Adrenal gland (tissue), 12 donors: ENCODE measurements around the gene CELSR2. TPM values are rescaled to one million over a fixed set of nuclear protein-coding genes. Genes with fewer than 3 reads are reported as not detected.
A peak's percentile ranks its signal among the peaks of the same experiment; 100 is the strongest.

Experiments
- DNase-seq, 7 donors: peaks; one replicate each; pipeline ENCODE4 v3.0.0-alpha.2; 2019 to 2020
- H3K27ac ChIP-seq, 5 donors: fragments of 200-600 bp; sonication (generic) in 4 of 5; 1 replicate in 3 of 5; 2 replicates in 2 of 5; pipeline versions ENCODE4 v1.5.1 to v1.8.0; 2016 to 2020; ENCODE audit warnings: mild to moderate bottlenecking in 1 of 5
- H3K27me3 ChIP-seq: fragments of 200-600 bp; 2 replicates; pipeline ENCODE4 v1.8.0; 2021
- H3K36me3 ChIP-seq, 2 donors: fragments of 200-600 bp; replicated peaks in 1 of 2; 1 replicate in 1 of 2; 2 replicates in 1 of 2; pipeline versions ENCODE4 v1.5.1 to v1.8.0; 2018 to 2022
- H3K4me1 ChIP-seq, 2 donors: fragments of 200-600 bp; replicated peaks in 1 of 2; 1 replicate in 1 of 2; 2 replicates in 1 of 2; pipeline versions ENCODE4 v1.5.1 to v1.8.0; 2018 to 2021
- H3K4me3 ChIP-seq, 4 donors: fragments of 200-600 bp; sonication (generic) in 3 of 4; one replicate each; pipeline ENCODE4 v1.5.1; 2016 to 2018
- H3K9me3 ChIP-seq, 3 donors: fragments of 200-600 bp; sonication (generic) in 1 of 3; replicated peaks in 1 of 3; 1 replicate in 2 of 3; 2 replicates in 1 of 3; pipeline versions ENCODE4 v1.5.1 to v1.8.0; 2016 to 2021
- POLR2A ChIP-seq, 2 donors: fragments of 450-650 bp; IDR thresholded peaks; one replicate each; pipeline ENCODE4 v1.6.1; 2017; ENCODE audit warnings: antibody characterized with exemption in 2 of 2, mild to moderate bottlenecking in 2 of 2, moderate library complexity in 1 of 2
- WGBS, 4 donors: extraction: QIAGEN DNeasy Blood & Tissue Kit in 2 of 4; methylation state at CpG; one replicate each; pipeline versions ENCODE4 v1.1.5 to v1.1.7; 2013 to 2017; 5-methylcytosine and 5-hydroxymethylcytosine counted together
- intact Hi-C, 2 donors: fragments of 100-400 bp; cut with DNase I; formaldehyde crosslinking; loops; one replicate each; pipeline versions ENCODE4 v1.14.1 to v1.15.0; 2022 to 2023
- polyA plus RNA-seq, 3 donors: library from polyadenylated mRNA; stranded (reverse); fragments of 200-250 nt in 2 of 3; fragments of 350-450 nt in 1 of 3; fragmentation: Illumina TruSeq in 1 of 3; extraction: RNeasy Lipid Tissue Mini Kit (QIAGEN cat#74804) in 1 of 3; gene quantifications; one replicate each; pipeline ENCODE4 v1.2.3, GENCODE V29; 2013 to 2014
- total RNA-seq, 9 donors: library from RNA; depleted of rRNA in 4 of 9; stranded (reverse); fragments of >200 nt in 4 of 9; fragments of 120-200 nt in 1 of 9; fragmentation: NEBNext Ultra II Directional in 1 of 9; extraction: Animal tissue kit (Norgen Biotek cat#: 25700) in 1 of 9; gene quantifications; one replicate each; pipeline versions ENCODE4 v1.1.0 to v1.2.4, GENCODE V29; 2013 to 2023
- TF ChIP-seq, protein P1 (sequence below), 6 experiments: fragments of 450-650 bp in 4 of 6; fragments of 200-600 bp in 2 of 6; sonication (generic) in 1 of 6; IDR thresholded peaks; 1 replicate in 5 of 6; 2 replicates in 1 of 6; pipeline versions ENCODE4 v1.5.1 to v1.8.0; 2016 to 2021; ENCODE audit warnings: antibody characterized with exemption in 6 of 6, mild to moderate bottlenecking in 2 of 6, moderate library complexity in 1 of 6
- donor health status: healthy with polysubstance abuse.
- donor health status: Bipolar disorder and iron deficiency.
- donor health status: DM: yes; HTN: yes; CAD: no.
- donor health status: DM: no; HTN: no; CAD: no.
- donor health status: DM: no; HTN: no; CAD: no.
- donor health status: DM: yes; HTN: yes; CAD: no.

CELSR2 gene
- total and polyA plus RNA-seq, 12 donors, result 0.89 to 9.1 (median 5.1) TPM

DNA sequence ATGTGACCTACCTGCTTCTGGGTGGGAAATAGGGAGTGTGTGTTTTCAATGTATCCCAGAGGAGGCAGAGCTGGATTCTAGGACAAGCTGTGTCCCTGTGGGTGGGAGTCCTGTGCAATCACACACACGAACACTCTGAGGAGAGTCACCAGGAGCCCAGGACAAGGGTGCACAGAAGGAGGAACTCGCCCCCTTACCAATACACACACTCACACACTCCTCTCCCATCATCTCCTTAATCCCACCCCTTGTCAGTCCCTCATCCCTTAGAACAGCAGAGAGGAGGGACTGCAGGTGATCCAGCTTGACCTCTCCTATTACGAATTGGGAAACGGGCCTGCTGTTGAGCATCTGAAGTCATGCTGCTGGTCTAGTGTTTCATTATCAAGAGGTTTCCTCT lies 65.9 kb downstream of the CELSR2 start:
- Histone ChIP-seq H3K9me3 (no peaks in the 10 kb centered on the region), H3K27me3 (no peaks in the 10 kb centered on the region), H3K4me1 (no peaks in the 10 kb centered on the region), H3K27ac (no peak overlapping the region), H3K36me3 (peaks cover 0 to 7% of the 10 kb centered on the region in 2 donors), H3K4me3 (no peak overlapping the region)
- TF ChIP-seq POLR2A (IDR thresholded peaks at IDR 0.05), result no peak
- TF ChIP-seq, protein P1, sequence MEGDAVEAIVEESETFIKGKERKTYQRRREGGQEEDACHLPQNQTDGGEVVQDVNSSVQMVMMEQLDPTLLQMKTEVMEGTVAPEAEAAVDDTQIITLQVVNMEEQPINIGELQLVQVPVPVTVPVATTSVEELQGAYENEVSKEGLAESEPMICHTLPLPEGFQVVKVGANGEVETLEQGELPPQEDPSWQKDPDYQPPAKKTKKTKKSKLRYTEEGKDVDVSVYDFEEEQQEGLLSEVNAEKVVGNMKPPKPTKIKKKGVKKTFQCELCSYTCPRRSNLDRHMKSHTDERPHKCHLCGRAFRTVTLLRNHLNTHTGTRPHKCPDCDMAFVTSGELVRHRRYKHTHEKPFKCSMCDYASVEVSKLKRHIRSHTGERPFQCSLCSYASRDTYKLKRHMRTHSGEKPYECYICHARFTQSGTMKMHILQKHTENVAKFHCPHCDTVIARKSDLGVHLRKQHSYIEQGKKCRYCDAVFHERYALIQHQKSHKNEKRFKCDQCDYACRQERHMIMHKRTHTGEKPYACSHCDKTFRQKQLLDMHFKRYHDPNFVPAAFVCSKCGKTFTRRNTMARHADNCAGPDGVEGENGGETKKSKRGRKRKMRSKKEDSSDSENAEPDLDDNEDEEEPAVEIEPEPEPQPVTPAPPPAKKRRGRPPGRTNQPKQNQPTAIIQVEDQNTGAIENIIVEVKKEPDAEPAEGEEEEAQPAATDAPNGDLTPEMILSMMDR (IDR thresholded peaks at IDR 0.05), result no peak
- intact Hi-C loops, result no loop called here
- peak in 1 of 7 donors; percentile 5 for DNase-seq
- WGBS, 4 donors, result 94 to 96% (median 95%) methylated on average over 4 of the region's 4 CpGs

DNA sequence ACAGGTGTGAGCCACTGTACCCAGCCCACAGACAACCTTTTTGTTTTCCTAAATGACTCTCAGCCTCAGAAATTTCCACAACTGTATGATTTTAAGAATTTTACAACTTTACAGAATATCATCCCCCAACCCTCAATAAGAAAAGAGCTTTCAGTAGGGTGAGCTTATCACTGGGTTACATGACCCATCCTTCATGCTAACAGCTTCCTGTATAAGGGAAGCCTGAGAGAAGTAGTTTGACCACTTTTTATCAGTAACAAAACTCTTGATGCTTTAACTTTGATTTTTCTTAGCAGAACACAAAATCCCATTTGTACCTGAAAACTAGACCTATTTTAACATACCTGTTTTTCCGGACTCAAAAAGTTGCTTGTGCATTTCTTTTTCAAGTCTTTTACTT lies 67.2 kb downstream of the CELSR2 start:
- TF ChIP-seq, protein P1 (IDR thresholded peaks at IDR 0.05), result no peak
- TF ChIP-seq POLR2A (IDR thresholded peaks at IDR 0.05), result no peak
- no peak for DNase-seq
- Histone ChIP-seq H3K9me3 (no peaks in the 10 kb centered on the region), H3K36me3 (peaks cover 0 to 14% of the 10 kb centered on the region in 2 donors), H3K27ac (no peak overlapping the region), H3K4me1 (no peaks in the 10 kb centered on the region), H3K27me3 (no peaks in the 10 kb centered on the region), H3K4me3 (no peak overlapping the region)
- 90 to 100% (median 96%) methylated on average over 1 of the region's 1 CpG for WGBS, 4 donors
- intact Hi-C loops, result no loop called here

DNA sequence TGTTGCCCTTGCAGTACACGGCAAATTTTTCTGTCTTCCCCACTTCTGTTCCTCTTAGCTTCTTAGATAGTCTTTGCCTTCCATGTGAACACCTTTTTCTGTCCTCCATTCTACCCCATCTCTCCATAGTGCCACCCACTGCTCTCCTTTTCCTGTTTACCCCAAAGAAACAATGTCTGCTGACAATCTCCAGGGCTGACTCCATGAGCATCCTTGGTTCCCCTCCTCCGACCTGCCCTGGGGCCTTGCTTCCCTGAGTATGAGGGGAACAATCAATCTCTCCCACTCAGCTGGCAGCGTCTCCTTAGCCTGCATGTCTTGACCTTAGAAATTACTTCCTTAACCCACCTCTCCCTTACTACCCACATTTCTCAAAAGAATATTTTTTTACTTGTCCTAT lies 69.8 kb downstream of the CELSR2 start:
- H3K36me3 ChIP-seq, result peaks cover 0 to 24% of the 10 kb centered on the region in 2 donors
- TF ChIP-seq POLR2A (IDR thresholded peaks at IDR 0.05), result no peak
- TF ChIP-seq, protein P1 (IDR thresholded peaks at IDR 0.05), result no peak
- H3K27me3 ChIP-seq, result no peaks in the 10 kb centered on the region
- intact Hi-C loops, result no loop called here
- no peaks in the 10 kb centered on the region for H3K4me1 ChIP-seq
- no peaks in the 10 kb centered on the region for H3K9me3 ChIP-seq
- peak in 1 of 7 donors; percentile 42 for DNase-seq
- WGBS, 4 donors, result 84 to 92% (median 87%) methylated on average over 3 of the region's 3 CpGs
- H3K4me3 ChIP-seq, result no peak overlapping the region
- no peak overlapping the region for H3K27ac ChIP-seq

DNA sequence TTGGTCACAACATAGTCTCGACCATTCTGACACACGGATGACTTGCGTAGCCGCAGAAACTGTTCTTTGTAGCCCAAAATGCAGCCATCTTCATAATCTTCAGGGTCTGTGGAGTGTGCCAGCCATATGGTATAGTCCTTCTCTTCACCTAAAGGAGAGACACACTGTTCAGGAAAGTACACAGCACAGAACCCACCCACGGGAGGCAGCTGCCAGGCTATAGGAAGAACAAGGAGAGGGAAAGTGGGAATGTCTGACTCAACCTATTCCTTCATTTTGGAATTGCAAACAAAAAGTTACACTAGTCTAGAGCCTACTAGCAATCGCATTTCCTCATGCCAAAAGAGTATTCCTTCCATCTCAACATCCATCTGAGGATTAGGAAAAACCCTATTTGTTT lies 73.6 kb downstream of the CELSR2 start:
- Histone ChIP-seq H3K9me3 (no peaks in the 10 kb centered on the region), H3K27me3 (no peaks in the 10 kb centered on the region), H3K4me3 (no peak overlapping the region), H3K27ac (no peak overlapping the region), H3K4me1 (no peaks in the 10 kb centered on the region), H3K36me3 (peaks cover 0 to 32% of the 10 kb centered on the region in 2 donors)
- DNase-seq, result no peak
- TF ChIP-seq POLR2A (IDR thresholded peaks at IDR 0.05), result no peak
- TF ChIP-seq, protein P1 (IDR thresholded peaks at IDR 0.05), result no peak
- WGBS, 4 donors, result 91 to 96% (median 94%) methylated on average over 6 of the region's 6 CpGs
- intact Hi-C loops, result no loop called here

Other genes starting within 250 kb of the CELSR2 start
- gene WDR47, start 207.4 kb upstream of the CELSR2 start, total RNA-seq, result 10 to 100 TPM in 6 of 9 donors, 1 to 10 TPM in 3; 8.2 to 16.0 (median 10.9) TPM
- 10 to 100 TPM in 1 of 3 donors, 1 to 10 TPM in 2; 2.4 to 11.8 (median 2.7) TPM for gene WDR47, start 207.4 kb upstream of the CELSR2 start, polyA plus RNA-seq
- gene TAF13, start 173.5 kb upstream of the CELSR2 start, total RNA-seq, result 10 to 100 TPM; 11.7 to 68.6 (median 31.3) TPM
- 10 to 100 TPM; 13.7 to 96.5 (median 21.6) TPM for gene TAF13, start 173.5 kb upstream of the CELSR2 start, polyA plus RNA-seq
- 10 to 100 TPM; 30.0 to 92.1 (median 58.1) TPM for gene TMEM167B, start 158.8 kb upstream of the CELSR2 start, total RNA-seq
- 100 to 1,000 TPM in 1 of 3 donors, 10 to 100 TPM in 2; 14.2 to 106 (median 16.9) TPM for gene TMEM167B, start 158.8 kb upstream of the CELSR2 start, polyA plus RNA-seq
- gene ELAPOR1, start 135.4 kb upstream of the CELSR2 start, total RNA-seq, result 1 to 10 TPM in 6 of 9 donors, under 1 TPM in 3; 0.09 to 9.9 (median 1.4) TPM
- 10 to 100 TPM in 1 of 3 donors, 1 to 10 TPM in 2; 1.4 to 11.2 (median 5.6) TPM for gene ELAPOR1, start 135.4 kb upstream of the CELSR2 start, polyA plus RNA-seq
- 100 to 1,000 TPM; 135 to 216 (median 154) TPM for gene SARS1, start 35.6 kb upstream of the CELSR2 start, total RNA-seq
- 100 to 1,000 TPM in 1 of 3 donors, 10 to 100 TPM in 2; 64.3 to 211 (median 69.0) TPM for gene SARS1, start 35.6 kb upstream of the CELSR2 start, polyA plus RNA-seq
- gene PSRC1, start 33.6 kb downstream of the CELSR2 start, total RNA-seq, result 10 to 100 TPM in 1 of 9 donors, 1 to 10 TPM in 7, under 1 TPM in 1; 0.52 to 13.2 (median 2.6) TPM
- gene PSRC1, start 33.6 kb downstream of the CELSR2 start, polyA plus RNA-seq, result 1 to 10 TPM; 1.7 to 5.8 (median 2.4) TPM
- 10 to 100 TPM in 1 of 9 donors, under 1 TPM in 3, not detected in 5; 0.32 to 12.3 (median 0.51) TPM for gene MYBPHL, start 57.5 kb downstream of the CELSR2 start, total RNA-seq
- under 1 TPM in 2 of 3 donors, not detected in 1; 0.35 to 0.98 TPM for gene MYBPHL, start 57.5 kb downstream of the CELSR2 start, polyA plus RNA-seq
- 10 to 100 TPM; 20.1 to 56.8 (median 41.8) TPM for gene SORT1, start 148.4 kb downstream of the CELSR2 start, total RNA-seq
- 10 to 100 TPM; 13.4 to 14.6 (median 14.2) TPM for gene SORT1, start 148.4 kb downstream of the CELSR2 start, polyA plus RNA-seq
- 100 to 1,000 TPM in 2 of 9 donors, 10 to 100 TPM in 7; 22.8 to 187 (median 67.8) TPM for gene PSMA5, start 176.9 kb downstream of the CELSR2 start, total RNA-seq
- 100 to 1,000 TPM in 1 of 3 donors, 10 to 100 TPM in 2; 26.3 to 108 (median 40.1) TPM for gene PSMA5, start 176.9 kb downstream of the CELSR2 start, polyA plus RNA-seq
- 10 to 100 TPM in 5 of 9 donors, 1 to 10 TPM in 4; 6.4 to 20.3 (median 13.6) TPM for gene SYPL2, start 217.0 kb downstream of the CELSR2 start, total RNA-seq
- 10 to 100 TPM in 1 of 3 donors, 1 to 10 TPM in 2; 5.8 to 23.6 (median 8.5) TPM for gene SYPL2, start 217.0 kb downstream of the CELSR2 start, polyA plus RNA-seq
- 10 to 100 TPM in 4 of 9 donors, 1 to 10 TPM in 5; 5.8 to 16.3 (median 9.1) TPM for gene ATXN7L2, start 234.4 kb downstream of the CELSR2 start, total RNA-seq
- gene ATXN7L2, start 234.4 kb downstream of the CELSR2 start, polyA plus RNA-seq, result 100 to 1,000 TPM in 1 of 3 donors, 10 to 100 TPM in 1, 1 to 10 TPM in 1; 3.1 to 109 (median 45.5) TPM
- 10 to 100 TPM in 6 of 9 donors, 1 to 10 TPM in 3; 8.4 to 21.2 (median 13.8) TPM for gene CYB561D1, start 244.6 kb downstream of the CELSR2 start, total RNA-seq
- gene CYB561D1, start 244.6 kb downstream of the CELSR2 start, polyA plus RNA-seq, result 1 to 10 TPM; 4.4 to 9.5 (median 7.8) TPM